ENCODE data around the gene INS.

Gene INS

GRCh38 chr11:2143477-2143798 is 17.6 kb downstream of the INS start:
- no peak for DNase-seq

DNA sequence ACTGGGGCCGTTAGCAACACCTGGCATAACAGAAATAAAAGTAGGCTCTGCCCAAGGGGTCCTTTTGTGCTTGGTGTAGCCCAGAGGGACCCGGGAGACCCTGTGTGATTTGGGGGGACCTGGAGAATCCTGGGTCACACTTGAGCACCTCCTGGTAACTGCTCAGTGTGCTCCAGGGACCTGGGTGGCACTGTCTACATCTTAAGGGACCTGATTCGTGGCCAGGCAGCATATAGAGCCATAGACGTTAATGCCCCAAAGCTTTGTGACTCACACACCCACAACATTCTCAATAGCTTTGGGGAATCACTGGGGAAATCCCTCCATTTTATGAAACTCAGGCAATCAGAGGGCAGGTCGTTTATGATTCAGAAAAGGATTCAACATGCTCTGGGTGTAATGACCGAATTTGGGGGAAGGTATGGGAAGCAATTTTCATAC is 18.2 kb downstream of the INS start:
- DNase-seq, result no peak

DNA sequence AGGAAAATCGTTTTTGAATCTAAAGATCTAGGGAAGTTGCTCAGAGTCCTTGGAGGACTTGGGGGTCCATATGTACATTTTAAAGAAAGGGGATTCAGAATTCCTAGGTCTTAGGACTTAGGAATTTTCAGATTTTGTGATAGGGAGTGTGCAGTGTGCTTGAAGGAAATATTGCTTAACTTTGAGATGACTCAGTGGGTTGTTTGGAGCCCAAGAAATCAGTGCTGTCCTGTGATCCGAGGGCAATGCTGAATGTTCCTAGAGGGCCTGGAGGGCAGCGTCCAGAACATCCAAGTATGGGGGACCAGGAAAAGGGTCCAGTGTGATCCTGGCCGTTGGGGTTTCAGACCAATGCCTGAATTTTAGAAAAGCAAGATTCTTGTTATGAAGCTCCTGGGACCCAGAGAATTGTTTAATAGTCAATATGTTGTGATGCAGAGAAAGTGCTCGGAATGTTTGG is 18.7 kb downstream of the INS start:
- DNase-seq, result no peak

GRCh38 chr11:2140411-2141400 is 20.3 kb downstream of the INS start:
- DNase-seq, result no peak

- no peak for DNase-seq
Measured at GRCh38 chr11:2139621-2140337, 21.2 kb downstream of the INS start.

- DNase-seq, result no peak
Measured at GRCh38 chr11:2139123-2139521, 21.9 kb downstream of the INS start, which contains the start of gene IGF2. IGF2 (minus strand) TSS chr11:2139389; CDS start chr11:2135523, 3,866 bp downstream.

DNA sequence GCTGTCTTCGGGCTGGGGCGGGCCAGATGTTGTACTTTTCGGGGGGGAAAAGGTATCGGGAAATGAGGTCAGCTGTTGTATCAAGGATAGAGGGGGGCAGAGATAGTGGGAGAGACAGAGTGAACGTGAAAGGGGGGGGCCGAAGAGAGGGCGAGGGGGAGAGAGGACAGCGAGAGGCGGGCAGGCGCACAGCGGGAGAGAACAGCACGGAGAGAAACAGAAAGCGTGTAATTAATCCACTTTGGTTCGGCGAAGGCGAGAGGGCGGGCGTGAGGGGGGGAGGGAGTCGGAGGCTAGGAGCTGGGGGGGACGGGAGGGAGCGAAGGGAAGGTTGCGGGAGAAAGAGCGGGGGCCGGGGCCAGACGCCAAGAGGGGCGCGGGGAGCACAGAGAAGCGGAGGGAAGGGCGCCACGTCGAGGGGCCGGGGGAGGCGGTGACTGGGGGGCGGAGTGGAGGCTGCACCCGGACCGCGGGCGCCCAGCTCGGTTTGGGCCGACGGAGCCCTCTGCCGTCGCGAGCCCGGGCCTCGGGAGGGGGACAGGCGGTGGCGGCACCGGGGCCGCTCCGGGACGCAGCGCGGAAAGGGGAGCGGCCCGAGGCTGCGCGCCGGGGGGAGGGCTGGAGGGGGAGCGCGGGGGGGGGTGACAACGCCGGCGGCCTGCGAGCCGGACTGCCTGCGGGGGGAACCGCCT is 22.4 kb downstream of the INS start:
- no peak for DNase-seq

DNA sequence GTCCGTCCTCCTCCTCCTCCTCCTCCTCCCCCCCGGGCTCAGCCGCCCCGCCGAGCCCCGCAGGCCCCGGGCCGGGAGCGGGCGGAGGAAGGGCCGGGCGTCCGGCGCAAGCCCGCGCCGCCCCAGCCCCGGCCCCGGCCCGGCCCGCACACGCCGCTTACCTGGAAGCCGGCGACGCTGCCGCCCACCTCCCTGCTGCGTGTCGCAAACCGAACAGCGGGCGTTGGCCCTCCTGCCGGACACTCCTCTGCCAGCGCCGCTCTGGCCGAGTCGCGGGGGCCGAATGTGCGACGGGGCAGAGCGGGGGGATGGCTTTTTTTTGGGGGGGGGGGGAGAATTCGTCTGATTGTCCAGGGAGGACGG is 23.0 kb downstream of the INS start:
- DNase-seq, result no peak

GRCh38 chr11:2137202-2138067 is 23.6 kb downstream of the INS start:
- no peak for DNase-seq

DNA sequence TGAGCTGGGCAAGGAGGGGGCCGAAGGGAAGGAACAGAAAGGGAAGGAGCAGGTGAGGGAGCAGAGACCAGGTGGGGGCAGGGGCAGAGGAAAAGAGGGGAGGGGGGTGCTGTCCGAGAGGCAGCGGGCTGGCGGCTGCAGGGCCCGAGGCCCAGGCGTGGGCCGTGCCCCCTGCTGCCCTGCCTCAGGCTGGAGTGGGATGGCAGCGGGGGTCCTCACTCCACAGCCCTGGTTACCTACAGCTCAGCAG is 24.1 kb downstream of the INS start:
- DNase-seq, result no peak

DNA sequence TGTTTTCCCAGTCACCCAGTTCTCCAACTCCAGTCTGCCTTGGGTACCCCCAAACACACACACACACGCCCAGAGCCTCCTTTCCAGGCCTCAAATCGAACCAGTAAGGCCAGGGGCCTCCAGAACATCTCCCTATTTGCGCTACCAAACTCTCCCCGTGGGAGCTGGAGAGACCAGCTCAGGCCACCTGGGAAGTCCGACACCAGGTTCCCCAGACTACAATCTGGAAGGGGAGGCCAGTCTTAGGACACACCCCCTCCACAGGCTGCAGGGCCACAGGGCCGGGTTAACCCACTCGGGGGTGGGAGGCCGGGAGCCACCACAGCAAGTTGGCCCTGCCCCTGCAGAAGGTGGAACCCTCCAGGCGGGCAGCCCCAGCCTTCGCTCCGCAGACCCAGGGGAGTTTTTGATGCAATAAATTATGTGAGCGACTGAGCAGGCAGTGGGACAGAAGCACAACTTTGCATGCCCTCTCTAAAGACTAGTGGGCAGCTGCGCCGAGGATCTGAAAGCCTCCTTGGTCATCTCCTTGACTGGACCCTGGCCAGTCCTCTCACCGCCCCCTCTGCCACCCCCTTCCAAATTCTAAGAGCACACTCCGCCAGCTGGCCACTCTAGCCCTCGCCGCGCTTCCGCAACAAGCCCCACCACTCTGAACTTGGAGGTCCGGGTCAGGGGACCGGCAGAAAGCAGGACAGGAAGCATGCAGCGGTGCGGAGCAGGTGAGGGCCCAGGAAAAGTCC is 24.6 kb downstream of the INS start:
- no peak for DNase-seq

DNA sequence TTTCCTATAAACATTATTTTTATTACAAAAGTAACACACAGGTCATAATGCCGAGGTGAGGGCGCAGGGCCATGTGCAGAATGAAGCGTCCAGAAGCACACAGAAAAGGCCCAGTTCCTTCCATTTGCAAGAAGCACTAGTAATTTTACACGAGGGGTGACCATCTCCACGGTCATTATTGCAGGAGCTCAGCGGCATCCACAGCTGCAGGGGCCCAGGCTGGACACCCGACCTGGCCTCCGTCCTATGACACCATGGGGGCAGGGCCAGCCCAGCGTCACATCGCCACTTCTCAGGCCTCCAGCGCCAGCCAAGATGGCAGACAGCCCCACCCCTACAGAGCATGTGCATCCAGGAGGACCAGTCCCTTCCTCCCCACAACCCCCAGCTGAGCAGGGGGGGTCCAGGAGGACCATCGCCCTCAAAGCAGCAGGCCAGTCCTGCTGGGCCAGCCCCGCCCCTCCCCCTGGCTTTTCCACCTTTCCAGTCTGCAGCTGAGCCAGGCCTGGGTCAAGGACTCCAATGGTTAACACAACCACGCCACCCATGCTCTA is 25.3 kb downstream of the INS start:
- no peak for DNase-seq

DNA sequence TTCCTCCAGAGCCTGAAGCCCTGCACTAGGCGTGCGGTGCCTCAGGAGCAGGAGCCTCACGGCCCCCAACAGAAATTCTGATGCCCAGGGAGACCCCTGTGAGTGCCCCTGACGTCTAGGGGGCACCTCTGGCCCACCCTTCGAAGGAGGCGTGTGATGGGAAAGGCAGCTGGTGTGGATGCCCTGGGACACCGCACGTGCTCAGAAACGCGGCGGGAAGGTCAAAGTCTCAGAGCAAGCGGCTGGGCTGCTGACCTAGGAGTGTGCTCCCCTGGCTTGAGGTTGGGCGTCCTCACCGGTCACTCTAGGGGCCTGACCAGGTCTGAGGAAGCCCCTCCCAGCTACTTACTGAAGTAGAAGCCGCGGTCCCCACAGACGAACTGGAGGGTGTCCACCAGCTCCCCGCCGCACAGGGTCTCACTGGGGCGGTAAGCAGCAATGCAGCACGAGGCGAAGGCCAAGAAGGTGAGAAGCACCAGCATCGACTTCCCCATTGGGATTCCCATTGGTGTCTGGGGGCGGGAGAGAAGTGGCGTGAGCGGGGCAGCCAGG is 25.9 kb downstream of the INS start:
- no peak for DNase-seq

GRCh38 chr11:2134022-2135010 is 26.7 kb downstream of the INS start:
- DNase-seq, result no peak

DNA sequence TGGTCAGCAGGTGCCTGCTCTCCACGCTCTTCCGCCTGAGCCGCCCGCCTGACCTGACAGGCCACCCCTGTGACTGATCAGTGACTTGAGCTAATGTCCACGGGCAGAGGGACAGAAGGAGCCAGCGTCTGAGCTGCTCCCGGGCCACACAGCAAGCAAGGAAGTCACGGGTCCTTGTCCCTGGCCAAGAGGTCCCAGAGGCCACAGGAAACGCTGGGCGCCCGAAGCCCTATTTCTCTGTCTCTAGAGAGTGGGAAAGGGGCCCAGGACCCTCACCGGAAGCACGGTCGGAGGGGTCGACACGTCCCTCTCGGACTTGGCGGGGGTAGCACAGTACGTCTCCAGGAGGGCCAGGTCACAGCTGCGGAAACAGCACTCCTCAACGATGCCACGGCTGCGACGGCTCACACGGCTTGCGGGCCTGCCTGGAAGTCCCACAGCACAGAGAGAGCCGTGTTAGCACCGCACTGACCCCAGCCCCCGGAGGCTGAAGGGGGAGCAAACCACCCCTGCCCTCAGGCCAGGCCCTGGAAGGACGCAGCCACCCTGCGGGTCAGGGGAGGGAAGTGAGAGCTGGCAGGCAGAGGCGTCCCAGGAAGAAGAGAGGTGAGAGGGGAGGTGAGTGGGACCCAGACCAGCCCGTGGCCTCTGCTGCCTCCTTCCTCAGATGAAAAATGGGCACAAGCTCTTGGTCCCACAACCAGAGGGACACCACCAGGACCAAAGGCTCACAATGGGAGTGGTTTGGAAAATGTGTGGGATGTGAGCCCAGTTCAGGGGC is 27.6 kb downstream of the INS start:
- DNase-seq, result no peak

DNA sequence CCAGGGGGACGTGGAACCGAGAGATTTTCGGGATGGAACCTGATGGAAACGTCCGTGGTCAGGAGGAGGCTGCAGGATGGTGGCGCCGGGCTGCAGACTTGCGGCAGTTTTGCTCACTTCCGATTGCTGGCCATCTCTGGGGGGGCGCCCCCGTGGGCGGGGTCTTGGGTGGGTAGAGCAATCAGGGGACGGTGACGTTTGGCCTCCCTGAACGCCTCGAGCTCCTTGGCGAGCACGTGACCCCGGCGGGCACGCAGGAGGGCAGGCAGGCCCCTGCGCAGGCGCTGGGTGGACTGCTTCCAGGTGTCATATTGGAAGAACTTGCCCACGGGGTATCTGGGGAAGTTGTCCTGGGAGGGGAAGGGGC is 28.2 kb downstream of the INS start:
- DNase-seq, result no peak

GRCh38 chr11:2132246-2132645 is 28.8 kb downstream of the INS start:
- DNase-seq, result no peak

- DNase-seq, result no peak
Measured at GRCh38 chr11:2131371-2132236, 29.4 kb downstream of the INS start.
